SK-N-SH treated with all-trans-retinoic acid at 6 μM for 48 hours (cell line): Measurements from ENCODE around the gene DEFB112.

Source experiments
- ATAC-seq: fragments of 200-7000 bp; cut with Tn5 transposase; 3 replicates; pipeline ENCODE4 v1.9.1; 2020; ENCODE audit warnings: mild to moderate bottlenecking, moderate library complexity
- BACH2 ChIP-seq: fragments of 250-450 bp; sonication (Bioruptor Pico); IDR thresholded peaks from 2 replicates; pipeline ENCODE4 v1.9.0; 2021; ENCODE audit warnings: mild to moderate bottlenecking, borderline replicate concordance
- CREB5 ChIP-seq: fragments of 250-450 bp; sonication (Bioruptor Pico); IDR thresholded peaks from 2 replicates; pipeline ENCODE4 v1.5.1; 2020; ENCODE audit warnings: low read depth, mild to moderate bottlenecking, moderate library complexity
- CSDC2 ChIP-seq: fragments of 250-450 bp; sonication (Bioruptor Pico); IDR thresholded peaks from 2 replicates; pipeline ENCODE4 v1.5.0; 2020; ENCODE audit warnings: mild to moderate bottlenecking, moderate library complexity
- CSRNP3 ChIP-seq: fragments of 250-450 bp; sonication (Bioruptor Pico); IDR thresholded peaks from 2 replicates; pipeline ENCODE4 v1.5.1; 2021; ENCODE audit warnings: mild to moderate bottlenecking, moderate library complexity
- ESRRG ChIP-seq: fragments of 250-450 bp; sonication (Bioruptor Pico); IDR thresholded peaks from 2 replicates; pipeline ENCODE4 v1.6.1; 2021; ENCODE audit warnings: mild to moderate bottlenecking
- GLIS3 ChIP-seq: fragments of 250-450 bp; sonication (Bioruptor Pico); IDR thresholded peaks from 2 replicates; pipeline ENCODE4 v1.5.0; 2020; ENCODE audit warnings: mild to moderate bottlenecking, moderate library complexity
- ISL1 ChIP-seq: fragments of 250-450 bp; sonication (Bioruptor Pico); IDR thresholded peaks from 2 replicates; pipeline ENCODE4 v2.1.2; 2022; ENCODE audit warnings: mild to moderate bottlenecking, moderate library complexity
- OSR1 ChIP-seq: fragments of 250-450 bp; sonication (Bioruptor Pico); IDR thresholded peaks from 2 replicates; pipeline ENCODE4 v1.8.0; 2022; ENCODE audit warnings: moderate library complexity, mild to moderate bottlenecking, inconsistent platforms
- PATZ1 ChIP-seq: fragments of 250-450 bp; sonication (Bioruptor Pico); IDR thresholded peaks from 2 replicates; pipeline ENCODE4 v1.8.0; 2020; ENCODE audit warnings: mild to moderate bottlenecking, moderate library complexity, borderline replicate concordance
- POU6F1 ChIP-seq: fragments of 250-450 bp; sonication (Bioruptor Pico); IDR thresholded peaks from 2 replicates; pipeline ENCODE4 v1.8.0; 2021; ENCODE audit warnings: low read depth, mild to moderate bottlenecking, moderate library complexity, borderline replicate concordance
- PPARA ChIP-seq: fragments of 250-450 bp; sonication (Bioruptor Pico); IDR thresholded peaks from 2 replicates; pipeline ENCODE4 v1.5.0; 2020; ENCODE audit warnings: mild to moderate bottlenecking, borderline replicate concordance
- RARB ChIP-seq: fragments of 250-450 bp; sonication (Bioruptor Pico); IDR thresholded peaks from 2 replicates; pipeline ENCODE4 v1.8.0; 2021; ENCODE audit warnings: mild to moderate bottlenecking, moderate library complexity
- SNAI2 ChIP-seq: fragments of 250-450 bp; sonication (Bioruptor Pico); IDR thresholded peaks from 2 replicates; pipeline ENCODE4 v1.5.0; 2020; ENCODE audit warnings: mild to moderate bottlenecking, moderate library complexity
- TCF4 ChIP-seq: fragments of 250-450 bp; sonication (Bioruptor Pico); IDR thresholded peaks from 2 replicates; pipeline ENCODE4 v1.8.0; 2021; ENCODE audit warnings: mild to moderate bottlenecking, moderate library complexity, borderline replicate concordance
- TOX ChIP-seq: fragments of 250-450 bp; sonication (Bioruptor Pico); IDR thresholded peaks from 2 replicates; pipeline ENCODE4 v1.8.0; 2021; ENCODE audit warnings: mild to moderate bottlenecking, moderate library complexity, borderline replicate concordance
- TSHZ2 ChIP-seq: fragments of 250-450 bp; sonication (Bioruptor Pico); IDR thresholded peaks from 2 replicates; pipeline ENCODE4 v1.5.0; 2020; ENCODE audit warnings: mild to moderate bottlenecking, moderate library complexity
- ZC3H10 ChIP-seq: fragments of 250-450 bp; sonication (Bioruptor Pico); IDR thresholded peaks from 2 replicates; pipeline ENCODE4 v1.5.1; 2021; ENCODE audit warnings: mild to moderate bottlenecking, moderate library complexity
- ZFP3 ChIP-seq: fragments of 250-450 bp; sonication (Bioruptor Pico); IDR thresholded peaks from 2 replicates; pipeline ENCODE4 v1.5.0; 2020; ENCODE audit warnings: mild to moderate bottlenecking, moderate library complexity
- ZFP30 ChIP-seq: fragments of 450-650 bp; formaldehyde crosslinking; IDR thresholded peaks from 2 replicates; pipeline ENCODE4 v1.5.0; 2022; ENCODE audit warnings: mild to moderate bottlenecking, moderate library complexity
- ZNF70 ChIP-seq: fragments of 450-650 bp; formaldehyde crosslinking; IDR thresholded peaks from 2 replicates; pipeline ENCODE4 v1.5.0; 2020; ENCODE audit warnings: mild to moderate bottlenecking, moderate library complexity
- ZNF8 ChIP-seq: fragments of 450-650 bp; formaldehyde crosslinking; IDR thresholded peaks from 2 replicates; pipeline ENCODE4 v1.5.0; 2020; ENCODE audit warnings: mild to moderate bottlenecking, moderate library complexity

The DEFB112 gene

GRCh38 chr6:50093116-50093937 lies 43.6 kb upstream of the DEFB112 start:
- no peak for TF ChIP-seq ESRRG (CRISPR knock-in tag)
- TF ChIP-seq BACH2 (CRISPR knock-in tag), result no peak
- TF ChIP-seq PATZ1 (CRISPR knock-in tag), result no peak
- no peak for TF ChIP-seq SNAI2 (CRISPR knock-in tag)
- no peak for TF ChIP-seq PPARA
- no peak for TF ChIP-seq ZNF70 (CRISPR knock-in tag)
- TF ChIP-seq TCF4 (CRISPR knock-in tag), result no peak
- no peak for TF ChIP-seq ZFP3
- TF ChIP-seq ZFP30 (CRISPR knock-in tag), result no peak
- TF ChIP-seq POU6F1, result no peak
- no peak for TF ChIP-seq TSHZ2 (CRISPR knock-in tag)
- no peak for TF ChIP-seq CSRNP3 (CRISPR knock-in tag)
- no peak for TF ChIP-seq OSR1 (CRISPR knock-in tag)
- no peak for TF ChIP-seq ISL1 (CRISPR knock-in tag)
- no peak for TF ChIP-seq GLIS3 (CRISPR knock-in tag)
- no peak for TF ChIP-seq CSDC2
- TF ChIP-seq CREB5 (CRISPR knock-in tag), result no peak
- TF ChIP-seq ZC3H10 (CRISPR knock-in tag), result no peak
- TF ChIP-seq ZNF8 (CRISPR knock-in tag), result no peak
- no peak for TF ChIP-seq RARB
- no peak for ATAC-seq

GRCh38 chr6:50091641-50092040 lies 41.9 kb upstream of the DEFB112 start:
- ATAC-seq, result no peak
- TF ChIP-seq ZFP3 (no peak), BACH2 (CRISPR knock-in tag) (no peak), CREB5 (CRISPR knock-in tag) (no peak), POU6F1 (no peak), TOX (no peak), GLIS3 (CRISPR knock-in tag) (no peak), ZNF70 (CRISPR knock-in tag) (no peak), PATZ1 (CRISPR knock-in tag) (no peak), ZNF8 (CRISPR knock-in tag) (no peak), ESRRG (CRISPR knock-in tag) (no peak)
